ENCODE results near the gene FSTL4.

DNA sequence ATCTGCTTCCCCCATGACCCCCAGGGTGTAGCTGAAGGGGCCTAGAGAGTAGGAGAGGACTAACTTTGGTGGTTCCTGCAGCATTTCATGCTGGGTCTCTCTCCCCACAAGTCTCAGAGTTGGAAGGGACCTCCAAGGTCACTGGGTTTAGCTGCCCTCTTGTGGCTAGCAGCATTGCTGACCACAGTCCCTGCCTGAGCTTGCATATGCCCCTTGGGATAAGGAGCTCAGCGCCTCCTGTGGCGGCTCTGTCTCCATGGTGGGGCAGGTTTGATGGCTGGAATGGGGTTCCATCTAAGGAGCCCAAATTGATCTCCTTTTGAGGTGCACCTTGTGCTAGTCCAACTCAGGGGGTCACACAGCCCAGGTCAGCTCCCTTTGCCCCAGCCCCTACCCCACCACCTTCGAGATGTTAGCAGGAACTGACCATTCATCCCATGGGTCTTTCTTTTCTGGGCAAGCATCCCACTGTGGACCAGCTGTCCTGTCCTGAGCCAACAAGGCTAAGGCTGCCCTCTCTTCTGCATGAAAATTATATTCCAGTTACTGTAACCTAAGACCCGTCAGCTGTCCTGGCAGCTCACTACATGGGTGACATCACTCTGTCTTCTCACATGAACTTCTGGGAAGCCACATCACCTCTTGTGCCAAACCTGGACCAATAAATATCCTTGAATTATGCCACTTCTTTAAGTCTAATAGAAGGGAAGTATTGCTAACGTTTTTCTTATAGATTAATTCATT lies 364.3 kb downstream of the FSTL4 start:
- TF ChIP-seq, protein P1, sequence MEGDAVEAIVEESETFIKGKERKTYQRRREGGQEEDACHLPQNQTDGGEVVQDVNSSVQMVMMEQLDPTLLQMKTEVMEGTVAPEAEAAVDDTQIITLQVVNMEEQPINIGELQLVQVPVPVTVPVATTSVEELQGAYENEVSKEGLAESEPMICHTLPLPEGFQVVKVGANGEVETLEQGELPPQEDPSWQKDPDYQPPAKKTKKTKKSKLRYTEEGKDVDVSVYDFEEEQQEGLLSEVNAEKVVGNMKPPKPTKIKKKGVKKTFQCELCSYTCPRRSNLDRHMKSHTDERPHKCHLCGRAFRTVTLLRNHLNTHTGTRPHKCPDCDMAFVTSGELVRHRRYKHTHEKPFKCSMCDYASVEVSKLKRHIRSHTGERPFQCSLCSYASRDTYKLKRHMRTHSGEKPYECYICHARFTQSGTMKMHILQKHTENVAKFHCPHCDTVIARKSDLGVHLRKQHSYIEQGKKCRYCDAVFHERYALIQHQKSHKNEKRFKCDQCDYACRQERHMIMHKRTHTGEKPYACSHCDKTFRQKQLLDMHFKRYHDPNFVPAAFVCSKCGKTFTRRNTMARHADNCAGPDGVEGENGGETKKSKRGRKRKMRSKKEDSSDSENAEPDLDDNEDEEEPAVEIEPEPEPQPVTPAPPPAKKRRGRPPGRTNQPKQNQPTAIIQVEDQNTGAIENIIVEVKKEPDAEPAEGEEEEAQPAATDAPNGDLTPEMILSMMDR (IDR thresholded peaks at IDR 0.05) = no peak
- TF ChIP-seq POLR2AphosphoS5 (IDR thresholded peaks at IDR 0.05) = no peak
